Measurements from ENCODE around the gene EIF2S2.

Gene EIF2S2

DNA sequence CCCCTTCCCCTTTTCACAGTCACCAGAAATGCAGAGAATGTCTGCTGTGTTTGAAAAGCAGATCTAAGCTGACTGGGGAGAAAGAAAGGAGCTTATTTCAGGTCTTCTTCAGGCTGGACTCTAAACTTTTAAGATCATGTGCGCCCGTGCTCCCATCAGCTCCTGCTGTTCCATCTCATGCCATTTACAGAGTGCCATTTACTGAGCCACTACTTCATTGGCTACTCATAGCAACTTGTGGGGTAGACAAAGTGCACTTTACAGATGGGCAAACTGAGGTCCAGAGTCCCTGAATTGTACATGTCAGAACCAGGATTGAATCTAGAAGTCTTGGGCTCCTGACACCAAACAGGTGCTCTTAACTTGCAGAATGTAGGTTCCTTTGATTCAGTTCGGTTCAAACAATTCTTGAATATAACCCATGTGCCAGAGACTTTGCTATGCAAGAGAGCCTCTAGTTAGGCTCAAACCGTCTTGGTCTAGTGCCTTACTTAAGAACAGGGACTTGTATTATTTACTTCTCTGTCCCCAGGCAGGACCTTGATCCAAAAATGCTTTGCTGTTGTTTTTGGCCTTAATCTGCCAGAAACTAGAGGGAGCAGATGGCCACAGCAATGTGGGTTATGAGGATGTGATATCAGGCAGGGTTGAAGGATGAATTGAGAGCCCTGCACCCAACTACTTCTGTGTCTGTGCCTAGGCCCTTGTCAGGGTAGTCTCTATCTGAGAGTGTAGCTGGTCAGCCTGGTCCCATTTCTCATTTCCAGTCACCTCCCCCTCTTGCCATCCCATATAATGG lies 61.9 kb downstream of the EIF2S2 start:
- no peak overlapping the region for H3K27ac ChIP-seq (ENCODE audit: low read depth, low read length)
- H3K27me3 ChIP-seq (ENCODE audit: control insufficient read depth in 1 of 2, insufficient read depth in 2 of 2, low read length in 2 of 2) = no peaks in the 10 kb centered on the region
- no peak overlapping the region for H3K9ac ChIP-seq (ENCODE audit: low read depth in 1 of 2, low read length in 2 of 2)
- H3K36me3 ChIP-seq (ENCODE audit: control insufficient read depth in 1 of 2, insufficient read depth in 2 of 2, low read length in 2 of 2) = no peaks in the 10 kb centered on the region
- H3K4me3 ChIP-seq (ENCODE audit: low read depth in 1 of 2, low read length in 2 of 2) = no peak overlapping the region
- peaks cover 28 to 31% of the 10 kb centered on the region in 2 donors for H3K4me1 ChIP-seq (ENCODE audit: control insufficient read depth in 1 of 2, insufficient read depth in 2 of 2, low read length in 2 of 2)
- no peaks in the 10 kb centered on the region for H3K9me3 ChIP-seq (ENCODE audit: control insufficient read depth in 1 of 2, low read length in 2 of 2)

GRCh38 chr20:34049389-34049788 lies 62.7 kb downstream of the EIF2S2 start:
- H3K36me3 ChIP-seq (ENCODE audit: control insufficient read depth in 1 of 2, insufficient read depth in 2 of 2, low read length in 2 of 2) = peaks cover 0 to 2% of the 10 kb centered on the region in 2 donors
- no peak overlapping the region for H3K27ac ChIP-seq (ENCODE audit: low read depth, low read length)
- peaks cover 31 to 36% of the 10 kb centered on the region in 2 donors for H3K4me1 ChIP-seq (ENCODE audit: control insufficient read depth in 1 of 2, insufficient read depth in 2 of 2, low read length in 2 of 2)
- no peak overlapping the region for H3K4me3 ChIP-seq (ENCODE audit: low read depth in 1 of 2, low read length in 2 of 2)
- no peaks in the 10 kb centered on the region for H3K27me3 ChIP-seq (ENCODE audit: control insufficient read depth in 1 of 2, insufficient read depth in 2 of 2, low read length in 2 of 2)
- no peak overlapping the region for H3K9ac ChIP-seq (ENCODE audit: low read depth in 1 of 2, low read length in 2 of 2)
- H3K9me3 ChIP-seq (ENCODE audit: control insufficient read depth in 1 of 2, low read length in 2 of 2) = no peaks in the 10 kb centered on the region

- Histone ChIP-seq H3K4me1 (ENCODE audit: control insufficient read depth in 1 of 2, insufficient read depth in 2 of 2, low read length in 2 of 2) (peaks cover 33 to 41% of the 10 kb centered on the region in 2 donors), H3K27me3 (ENCODE audit: control insufficient read depth in 1 of 2, insufficient read depth in 2 of 2, low read length in 2 of 2) (no peaks in the 10 kb centered on the region), H3K9ac (ENCODE audit: low read depth in 1 of 2, low read length in 2 of 2) (no peak overlapping the region), H3K4me3 (ENCODE audit: low read depth in 1 of 2, low read length in 2 of 2) (no peak overlapping the region), H3K36me3 (ENCODE audit: control insufficient read depth in 1 of 2, insufficient read depth in 2 of 2, low read length in 2 of 2) (peaks cover 0 to 2% of the 10 kb centered on the region in 2 donors), H3K9me3 (ENCODE audit: control insufficient read depth in 1 of 2, low read length in 2 of 2) (no peaks in the 10 kb centered on the region), H3K27ac (ENCODE audit: low read depth, low read length) (no peak overlapping the region)
Measured at GRCh38 chr20:34047917-34048316, 64.1 kb downstream of the EIF2S2 start.

GRCh38 chr20:34047010-34047687 lies 64.9 kb downstream of the EIF2S2 start:
- Histone ChIP-seq H3K9me3 (ENCODE audit: control insufficient read depth in 1 of 2, low read length in 2 of 2) (no peaks in the 10 kb centered on the region), H3K27ac (ENCODE audit: low read depth, low read length) (no peak overlapping the region), H3K4me1 (ENCODE audit: control insufficient read depth in 1 of 2, insufficient read depth in 2 of 2, low read length in 2 of 2) (peaks cover 31 to 40% of the 10 kb centered on the region in 2 donors), H3K4me3 (ENCODE audit: low read depth in 1 of 2, low read length in 2 of 2) (no peak overlapping the region), H3K27me3 (ENCODE audit: control insufficient read depth in 1 of 2, insufficient read depth in 2 of 2, low read length in 2 of 2) (no peaks in the 10 kb centered on the region), H3K9ac (ENCODE audit: low read depth in 1 of 2, low read length in 2 of 2) (no peak overlapping the region), H3K36me3 (ENCODE audit: control insufficient read depth in 1 of 2, insufficient read depth in 2 of 2, low read length in 2 of 2) (peaks cover 0 to 2% of the 10 kb centered on the region in 2 donors)

- Histone ChIP-seq H3K4me3 (ENCODE audit: low read depth in 1 of 2, low read length in 2 of 2) (no peak overlapping the region), H3K9me3 (ENCODE audit: control insufficient read depth in 1 of 2, low read length in 2 of 2) (no peaks in the 10 kb centered on the region), H3K27ac (ENCODE audit: low read depth, low read length) (no peak overlapping the region), H3K36me3 (ENCODE audit: control insufficient read depth in 1 of 2, insufficient read depth in 2 of 2, low read length in 2 of 2) (peaks cover 0 to 2% of the 10 kb centered on the region in 2 donors), H3K4me1 (ENCODE audit: control insufficient read depth in 1 of 2, insufficient read depth in 2 of 2, low read length in 2 of 2) (peaks cover 34 to 45% of the 10 kb centered on the region in 2 donors), H3K27me3 (ENCODE audit: control insufficient read depth in 1 of 2, insufficient read depth in 2 of 2, low read length in 2 of 2) (no peaks in the 10 kb centered on the region), H3K9ac (ENCODE audit: low read depth in 1 of 2, low read length in 2 of 2) (no peak overlapping the region)
Measured at GRCh38 chr20:34045930-34046725, 65.9 kb downstream of the EIF2S2 start.

GRCh38 chr20:34045294-34045693 lies 66.7 kb downstream of the EIF2S2 start:
- Histone ChIP-seq H3K9ac (ENCODE audit: low read depth in 1 of 2, low read length in 2 of 2) (no peak overlapping the region), H3K27me3 (ENCODE audit: control insufficient read depth in 1 of 2, insufficient read depth in 2 of 2, low read length in 2 of 2) (no peaks in the 10 kb centered on the region), H3K9me3 (ENCODE audit: control insufficient read depth in 1 of 2, low read length in 2 of 2) (no peaks in the 10 kb centered on the region), H3K36me3 (ENCODE audit: control insufficient read depth in 1 of 2, insufficient read depth in 2 of 2, low read length in 2 of 2) (peaks cover 0 to 2% of the 10 kb centered on the region in 2 donors), H3K4me3 (ENCODE audit: low read depth in 1 of 2, low read length in 2 of 2) (no peak overlapping the region), H3K4me1 (ENCODE audit: control insufficient read depth in 1 of 2, insufficient read depth in 2 of 2, low read length in 2 of 2) (peaks cover 38 to 48% of the 10 kb centered on the region in 2 donors), H3K27ac (ENCODE audit: low read depth, low read length) (no peak overlapping the region)

- Histone ChIP-seq H3K36me3 (ENCODE audit: control insufficient read depth in 1 of 2, insufficient read depth in 2 of 2, low read length in 2 of 2) (peaks cover 0 to 2% of the 10 kb centered on the region in 2 donors), H3K27ac (ENCODE audit: low read depth, low read length) (no peak overlapping the region), H3K9me3 (ENCODE audit: control insufficient read depth in 1 of 2, low read length in 2 of 2) (no peaks in the 10 kb centered on the region), H3K4me3 (ENCODE audit: low read depth in 1 of 2, low read length in 2 of 2) (no peak overlapping the region), H3K4me1 (ENCODE audit: control insufficient read depth in 1 of 2, insufficient read depth in 2 of 2, low read length in 2 of 2) (peaks cover 60 to 66% of the 10 kb centered on the region in 2 donors), H3K27me3 (ENCODE audit: control insufficient read depth in 1 of 2, insufficient read depth in 2 of 2, low read length in 2 of 2) (no peaks in the 10 kb centered on the region), H3K9ac (ENCODE audit: low read depth in 1 of 2, low read length in 2 of 2) (no peak overlapping the region)
Measured at GRCh38 chr20:34043025-34043424, 69.0 kb downstream of the EIF2S2 start.

DNA sequence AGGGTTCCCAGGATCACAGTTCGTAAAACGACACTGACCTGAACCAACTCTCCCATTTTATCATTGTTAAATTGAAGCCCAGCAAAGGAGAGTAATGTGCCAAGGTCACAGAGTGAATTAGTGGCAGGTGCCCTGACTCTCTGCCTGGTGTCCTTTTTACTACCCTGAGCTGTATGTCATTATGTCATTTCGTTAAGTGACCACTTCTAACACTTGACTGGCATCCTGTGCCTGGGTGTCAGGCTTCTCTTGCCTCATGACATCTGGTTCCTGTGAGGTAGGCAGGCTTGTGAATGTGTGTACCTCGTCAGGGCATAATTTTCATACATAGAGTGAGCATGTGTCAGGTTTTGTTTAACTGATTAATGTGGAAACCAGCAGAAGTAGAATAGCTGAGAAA lies 69.8 kb downstream of the EIF2S2 start:
- no peak overlapping the region for H3K27ac ChIP-seq (ENCODE audit: low read depth, low read length)
- H3K4me1 ChIP-seq (ENCODE audit: control insufficient read depth in 1 of 2, insufficient read depth in 2 of 2, low read length in 2 of 2) = peaks cover 68 to 74% of the 10 kb centered on the region in 2 donors
- H3K27me3 ChIP-seq (ENCODE audit: control insufficient read depth in 1 of 2, insufficient read depth in 2 of 2, low read length in 2 of 2) = no peaks in the 10 kb centered on the region

DNA sequence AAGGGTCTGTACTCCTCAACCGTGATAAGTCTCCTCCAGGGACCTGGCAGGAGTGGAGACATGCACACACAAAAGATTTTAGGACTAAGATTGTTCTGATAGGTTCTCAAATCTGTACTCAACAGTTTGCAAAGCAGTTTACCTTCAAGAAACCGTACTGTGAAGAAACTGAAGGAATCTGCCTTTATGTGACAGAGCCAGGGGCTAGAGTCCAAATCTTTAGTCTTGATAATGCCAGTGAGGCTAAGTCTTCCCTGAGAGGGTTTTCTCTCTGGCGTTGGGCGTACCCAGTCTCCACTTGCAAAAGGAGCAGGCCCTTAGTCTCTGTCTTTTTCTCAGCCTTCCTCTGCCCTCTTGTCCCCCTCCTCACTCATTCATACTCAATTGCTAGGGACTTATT lies 70.8 kb downstream of the EIF2S2 start:
- no peak overlapping the region for H3K27ac ChIP-seq (ENCODE audit: low read depth, low read length)
- no peaks in the 10 kb centered on the region for H3K9me3 ChIP-seq (ENCODE audit: control insufficient read depth in 1 of 2, low read length in 2 of 2)
- peaks cover 0 to 2% of the 10 kb centered on the region in 2 donors for H3K36me3 ChIP-seq (ENCODE audit: control insufficient read depth in 1 of 2, insufficient read depth in 2 of 2, low read length in 2 of 2)
- H3K4me3 ChIP-seq (ENCODE audit: low read depth in 1 of 2, low read length in 2 of 2) = no peak overlapping the region
- H3K9ac ChIP-seq (ENCODE audit: low read depth in 1 of 2, low read length in 2 of 2) = no peak overlapping the region
- H3K4me1 ChIP-seq (ENCODE audit: control insufficient read depth in 1 of 2, insufficient read depth in 2 of 2, low read length in 2 of 2) = peaks cover 71 to 75% of the 10 kb centered on the region in 2 donors
- no peaks in the 10 kb centered on the region for H3K27me3 ChIP-seq (ENCODE audit: control insufficient read depth in 1 of 2, insufficient read depth in 2 of 2, low read length in 2 of 2)

More for the DNA sequence above, 69.8 kb downstream of the EIF2S2 start:
- peaks cover 0 to 2% of the 10 kb centered on the region in 2 donors for H3K36me3 ChIP-seq (ENCODE audit: control insufficient read depth in 1 of 2, insufficient read depth in 2 of 2, low read length in 2 of 2)
- no peak overlapping the region for H3K9ac ChIP-seq (ENCODE audit: low read depth in 1 of 2, low read length in 2 of 2)
- H3K4me3 ChIP-seq (ENCODE audit: low read depth in 1 of 2, low read length in 2 of 2) = no peak overlapping the region
- no peaks in the 10 kb centered on the region for H3K9me3 ChIP-seq (ENCODE audit: control insufficient read depth in 1 of 2, low read length in 2 of 2)
